NCI-H345 treated with DMSO at 0.1 percent for 48 hours (cell line): ENCODE data around the gene TNFAIP8.

Experiments used
- DNase-seq: peaks from one replicate; lab custom pipeline; 2025; ENCODE audit not compliant: unreplicated experiment; lab: John Stamatoyannopoulos, UW

Gene TNFAIP8

GRCh38 chr5:119365847-119366539 lies 10.2 kb downstream of the TNFAIP8 start:
- no peak for DNase-seq

- DNase-seq: no peak
These were observed 10.7 kb downstream of the TNFAIP8 start for GRCh38 chr5:119366540-119366881.

GRCh38 chr5:119367502-119368237 lies 11.9 kb downstream of the TNFAIP8 start:
- DNase-seq: no peak

- no peak for DNase-seq
These were observed 12.4 kb downstream of the TNFAIP8 start for GRCh38 chr5:119368238-119368630.

- DNase-seq: no peak
These were observed 14.7 kb downstream of the TNFAIP8 start for GRCh38 chr5:119370486-119370885.

- DNase-seq: no peak
These were observed 15.3 kb downstream of the TNFAIP8 start for GRCh38 chr5:119371146-119371545.

- no peak for DNase-seq
These were observed 17.6 kb downstream of the TNFAIP8 start for GRCh38 chr5:119373449-119373858.

- no peak for DNase-seq
These were observed 19.1 kb downstream of the TNFAIP8 start for GRCh38 chr5:119374901-119375300.

GRCh38 chr5:119377066-119377465 lies 21.2 kb downstream of the TNFAIP8 start:
- DNase-seq: no peak

- DNase-seq: no peak
These were observed 22.4 kb downstream of the TNFAIP8 start for GRCh38 chr5:119378075-119378700.

- no peak for DNase-seq
These were observed 23.3 kb downstream of the TNFAIP8 start for GRCh38 chr5:119379096-119379495.

- no peak for DNase-seq
These were observed 24.2 kb downstream of the TNFAIP8 start for GRCh38 chr5:119379942-119380547.

- DNase-seq: no peak
These were observed 26.4 kb downstream of the TNFAIP8 start for GRCh38 chr5:119382169-119382568.

GRCh38 chr5:119383008-119383407 lies 27.2 kb downstream of the TNFAIP8 start:
- no peak for DNase-seq

- DNase-seq: no peak
These were observed 29.3 kb downstream of the TNFAIP8 start for GRCh38 chr5:119385136-119385535.

GRCh38 chr5:119385536-119386128 lies 29.8 kb downstream of the TNFAIP8 start:
- no peak for DNase-seq

GRCh38 chr5:119386596-119387344 lies 31.0 kb downstream of the TNFAIP8 start:
- no peak for DNase-seq

GRCh38 chr5:119387945-119388618 lies 32.3 kb downstream of the TNFAIP8 start:
- no peak for DNase-seq

- DNase-seq: no peak
These were observed 32.9 kb downstream of the TNFAIP8 start for GRCh38 chr5:119388619-119389190.
